Activated T-cell treated with anti-CD3 and anti-CD28 coated beads for 24 hours (primary cell): ENCODE measurements around the gene OR6K6.

Experiments used
- DNase-seq: peaks from one replicate; pipeline ENCODE4 v3.0.0-alpha.2; 2020; ENCODE audit warnings: low read depth

Gene OR6K6

GRCh38 chr1:158801396-158801795 lies 46.9 kb downstream of the OR6K6 start:
- DNase-seq: no peak

DNA sequence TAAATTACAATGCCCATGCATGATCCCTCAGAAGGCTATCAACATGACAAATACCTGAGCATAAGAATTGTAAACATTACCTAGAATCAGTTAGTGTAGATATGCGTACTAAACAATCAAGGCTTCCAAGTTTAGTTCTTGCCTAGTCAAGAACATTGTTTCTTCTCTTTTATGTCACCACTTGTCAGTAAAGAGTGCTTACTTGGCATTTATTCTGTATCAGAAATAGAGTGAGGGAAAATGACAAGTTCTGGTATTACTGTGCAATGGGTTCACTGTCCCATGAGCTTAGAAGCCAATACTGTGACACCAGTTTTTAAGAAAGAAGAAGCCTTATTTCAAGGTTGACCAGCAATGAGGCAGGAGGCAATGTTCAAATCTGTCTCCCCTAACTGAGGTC lies 49.2 kb downstream of the OR6K6 start:
- DNase-seq: no peak
